Esophagus squamous epithelium (tissue), 4 donors: Measurements from ENCODE around the gene UBE2K.

ENCODE experiments used
- CTCF ChIP-seq, 6 experiments: fragments of 450-650 bp in 4 of 6; fragments of 200-600 bp in 2 of 6; sonication (generic) in 2 of 6; IDR thresholded peaks; one replicate each; pipeline ENCODE4 v1.5.1; 2016 to 2019; ENCODE audit warnings: antibody characterized with exemption in 6 of 6, mild to moderate bottlenecking in 4 of 6, moderate library complexity in 4 of 6
- POLR2A ChIP-seq, 4 donors: fragments of 450-650 bp; IDR thresholded peaks; one replicate each; pipeline ENCODE4 v1.6.1; 2017; ENCODE audit warnings: antibody characterized with exemption in 4 of 4, mild to moderate bottlenecking in 4 of 4, moderate library complexity in 3 of 4

- TF ChIP-seq CTCF (IDR thresholded peaks at IDR 0.05) = no peak
- TF ChIP-seq POLR2A (IDR thresholded peaks at IDR 0.05) = no peak
Measured at GRCh38 chr4:39660045-39660444, 37.9 kb upstream of the UBE2K start.
